Endodermal cell (in vitro differentiated cells): ENCODE results near the gene SLIT2. TPM values are rescaled to one million over a fixed set of nuclear protein-coding genes. Genes with fewer than 3 reads are reported as not detected.

Experiments
- DNase-seq: peaks from one replicate; pipeline ENCODE4 v3.0.0-alpha.2; 2017
- H3K27ac ChIP-seq: 2 replicates; pipeline ENCODE4 v1.5.1; 2013; ENCODE audit warnings: mild to moderate bottlenecking, low read depth, low read length, moderate library complexity
- H3K27me3 ChIP-seq: 2 replicates; pipeline ENCODE4 v1.6.1; 2013; ENCODE audit warnings: mild to moderate bottlenecking, low read length, moderate library complexity; ENCODE audit not compliant: insufficient read depth, control insufficient read depth, poor library complexity, severe bottlenecking
- H3K36me3 ChIP-seq: 2 replicates; pipeline ENCODE4 v1.7.0; 2013; ENCODE audit warnings: mild to moderate bottlenecking, low read length, moderate library complexity; ENCODE audit not compliant: control insufficient read depth, insufficient read depth
- H3K4me1 ChIP-seq: one replicate; pipeline ENCODE4 v1.7.0; 2013; ENCODE audit warnings: low read length; ENCODE audit not compliant: control insufficient read depth, insufficient read depth
- H3K4me3 ChIP-seq: 2 replicates; pipeline ENCODE4 v1.5.1; 2013; ENCODE audit warnings: mild to moderate bottlenecking, low read length, moderate library complexity
- H3K9ac ChIP-seq: 2 replicates; pipeline ENCODE4 v1.6.1; 2013; ENCODE audit warnings: mild to moderate bottlenecking, low read length, moderate library complexity; ENCODE audit not compliant: poor library complexity, severe bottlenecking; ENCODE audit errors: extremely low read depth
- H3K9me3 ChIP-seq: 2 replicates; pipeline ENCODE4 v1.6.1; 2013; ENCODE audit warnings: mild to moderate bottlenecking, low read length, moderate library complexity; ENCODE audit not compliant: control insufficient read depth
- H3K27ac Mint-ChIP-seq: 2 replicates; pipeline ENCODE4 v1.8.0; 2020; ENCODE audit warnings: mixed read lengths
- H3K27me3 Mint-ChIP-seq: 2 replicates; pipeline ENCODE4 v1.8.0; 2021; ENCODE audit warnings: mild to moderate bottlenecking, mixed read lengths; ENCODE audit not compliant: insufficient read depth
- H3K36me3 Mint-ChIP-seq: 2 replicates; pipeline ENCODE4 v1.8.0; 2020; ENCODE audit warnings: low read depth, mixed read lengths
- H3K4me1 Mint-ChIP-seq: 2 replicates; pipeline ENCODE4 v1.8.0; 2020; ENCODE audit warnings: mixed read lengths
- H3K4me3 Mint-ChIP-seq: 2 replicates; pipeline ENCODE4 v1.8.0; 2020; ENCODE audit warnings: mild to moderate bottlenecking, moderate library complexity, mixed read lengths
- H3K9me3 Mint-ChIP-seq: 2 replicates; pipeline ENCODE4 v1.8.0; 2020; ENCODE audit warnings: mild to moderate bottlenecking, mixed read lengths
- CTCF ChIP-seq: fragments of 200-600 bp; sonication (generic); conservative IDR thresholded peaks from 2 replicates; pipeline ENCODE4 v1.5.0; 2021; ENCODE audit warnings: antibody characterized with exemption, mild to moderate bottlenecking
- WGBS, 2 experiments: methylation state at CpG; one replicate each; pipeline versions ENCODE4 v1.1.5 to v1.1.7; 2013; ENCODE audit warnings: missing lambda C conversion rate in 2 of 2, mixed read lengths in 1 of 2; ENCODE audit not compliant: insufficient coverage in 1 of 2, insufficient read length in 1 of 2; 5-methylcytosine and 5-hydroxymethylcytosine counted together
- total RNA-seq, 2 donors: library from RNA; stranded (reverse); fragmentation: NEBNext Ultra II Directional in 1 of 2; extraction: Animal tissue kit (Norgen Biotek cat#: 25700) in 1 of 2; gene quantifications; 2 replicates in 1 of 2; 3 replicates in 1 of 2; pipeline ENCODE4 v1.2.1, GENCODE V29; 2021

SLIT2 gene
- total RNA-seq, 2 donors from 2014 or later = 3.4 to 3.5 TPM

- no peak for DNase-seq
- Histone ChIP-seq H3K27ac (peak overlapping the region; percentile 64), H3K9me3 (no peaks in the 10 kb centered on the region), H3K27me3 (no peaks in the 10 kb centered on the region), H3K4me1 (peaks cover 3% of the 10 kb centered on the region), H3K9ac (no peak overlapping the region), H3K36me3 (no peaks in the 10 kb centered on the region), H3K4me3 (no peak overlapping the region)
- H3K27ac Mint-ChIP-seq = no peak overlapping the region
- H3K4me3 Mint-ChIP-seq = no peak overlapping the region
- H3K4me1 Mint-ChIP-seq = peaks cover 33% of the 10 kb centered on the region
- no peaks in the 10 kb centered on the region for H3K36me3 Mint-ChIP-seq
- WGBS, 2 experiments = 83 to 85% methylated on average over 4 to 5 of the region's 5 CpGs
- no peak for TF ChIP-seq CTCF
- H3K9me3 Mint-ChIP-seq = no peaks in the 10 kb centered on the region
- peaks cover 5% of the 10 kb centered on the region for H3K27me3 Mint-ChIP-seq
These were observed 25.1 kb downstream of the SLIT2 start for GRCh38 chr4:20276848-20277247.

- Histone ChIP-seq H3K4me1 (peaks cover 3% of the 10 kb centered on the region), H3K27ac (no peak overlapping the region), H3K36me3 (no peaks in the 10 kb centered on the region), H3K4me3 (no peak overlapping the region), H3K9ac (no peak overlapping the region), H3K9me3 (no peaks in the 10 kb centered on the region), H3K27me3 (no peaks in the 10 kb centered on the region)
- no peaks in the 10 kb centered on the region for H3K9me3 Mint-ChIP-seq
- H3K4me1 Mint-ChIP-seq = peaks cover 32% of the 10 kb centered on the region
- DNase-seq = no peak
- 92 to 95% methylated on average over 2 to 3 of the region's 3 CpGs for WGBS, 2 experiments
- peaks cover 6% of the 10 kb centered on the region for H3K27me3 Mint-ChIP-seq
- TF ChIP-seq CTCF = no peak
- H3K27ac Mint-ChIP-seq = no peak overlapping the region
- no peaks in the 10 kb centered on the region for H3K36me3 Mint-ChIP-seq
- no peak overlapping the region for H3K4me3 Mint-ChIP-seq
These were observed 26.5 kb downstream of the SLIT2 start for GRCh38 chr4:20278195-20278594.

GRCh38 chr4:20279381-20279780, 27.7 kb downstream of the SLIT2 start:
- 100% methylated on average over 1 of the region's 1 CpG for WGBS, 2 experiments
- no peak overlapping the region for H3K27ac Mint-ChIP-seq
- no peak for DNase-seq
- Histone ChIP-seq H3K9ac (no peak overlapping the region), H3K4me1 (peaks cover 3% of the 10 kb centered on the region), H3K4me3 (no peak overlapping the region), H3K36me3 (no peaks in the 10 kb centered on the region), H3K27ac (no peak overlapping the region), H3K27me3 (no peaks in the 10 kb centered on the region), H3K9me3 (no peaks in the 10 kb centered on the region)
- peaks cover 15% of the 10 kb centered on the region for H3K27me3 Mint-ChIP-seq
- no peaks in the 10 kb centered on the region for H3K9me3 Mint-ChIP-seq
- no peak overlapping the region for H3K4me3 Mint-ChIP-seq
- H3K36me3 Mint-ChIP-seq = no peaks in the 10 kb centered on the region
- H3K4me1 Mint-ChIP-seq = peaks cover 40% of the 10 kb centered on the region
- no peak for TF ChIP-seq CTCF
